Measurements from ENCODE around the gene MRPL41. TPM values are rescaled to one million over a fixed set of nuclear protein-coding genes. Genes with fewer than 3 reads are reported as not detected.
"Not testable (repeated sequence)": the region's sequence is repeated elsewhere in the genome, so short reads cannot be mapped to it uniquely, and the experiment has no call there.

MRPL41 gene
- total RNA-seq, 1 experiment from 2014 or later: 66.6 TPM

GRCh38 chr9:137552022-137552768 is 516 bp downstream of the MRPL41 start:
- Histone ChIP-seq H3K36me3 (ENCODE audit: insufficient read depth, low read length, poor library complexity, severe bottlenecking) (peaks cover 26% of the 10 kb centered on the region), H3K4me3 (ENCODE audit: low read depth, low read length, poor library complexity, severe bottlenecking) (peak overlapping the region; percentile 76), H3K4me1 (ENCODE audit: insufficient read depth, low read length, poor library complexity, severe bottlenecking) (peaks cover 7% of the 10 kb centered on the region), H3K27me3 (replicated peaks; ENCODE audit: insufficient read depth, low read depth, low read length, poor library complexity) (no peaks in the 10 kb centered on the region), H3K27ac (ENCODE audit: low read depth, low read length, poor library complexity, severe bottlenecking) (peak overlapping the region; percentile 76), H3K9me3 (ENCODE audit: low read depth, low read length, poor library complexity, severe bottlenecking) (no peaks in the 10 kb centered on the region)
- peak; percentile 30 for DNase-seq (ENCODE audit: low spot score)
- TF ChIP-seq CTCF (conservative IDR thresholded peaks at IDR 0.05; ENCODE audit: low read depth, low read length): no peak
- TF ChIP-seq EZH2 (IDR thresholded peaks at IDR 0.05; ENCODE audit: borderline replicate concordance, low read depth, low read length, poor library complexity, severe bottlenecking): no peak
- ChIA-PET POLR2A (ENCODE audit: low non-redundant PET) (interaction anchor here (0.6 kb wide), 1 partner anchor 93 kb away, joined by 3 read pairs; the partner anchor contains the start of gene NSMF), CTCF (no interaction called here)
- intact Hi-C loops (cut with micrococcal nuclease; ENCODE audit: unreplicated experiment): no loop called here
- BruUV-seq (replicated peaks): TSS peak; percentile 100

- CTCF ChIA-PET; H3K27ac ChIP-seq (ENCODE audit: low read depth, low read length, poor library complexity, severe bottlenecking); BruUV-seq (replicated peaks); H3K9me3 ChIP-seq (ENCODE audit: low read depth, low read length, poor library complexity, severe bottlenecking); DNase-seq (ENCODE audit: low spot score); H3K27me3 ChIP-seq (replicated peaks; ENCODE audit: insufficient read depth, low read depth, low read length, poor library complexity); H3K4me1 ChIP-seq (ENCODE audit: insufficient read depth, low read length, poor library complexity, severe bottlenecking); intact Hi-C loops (cut with micrococcal nuclease; ENCODE audit: unreplicated experiment); H3K4me3 ChIP-seq (ENCODE audit: low read depth, low read length, poor library complexity, severe bottlenecking); POLR2A ChIA-PET (ENCODE audit: low non-redundant PET): not testable (repeated sequence)
- peaks cover 35% of the 10 kb centered on the region for H3K36me3 ChIP-seq (ENCODE audit: insufficient read depth, low read length, poor library complexity, severe bottlenecking)
Measured at GRCh38 chr9:137553654-137554053, 2.0 kb downstream of the MRPL41 start.

DNA sequence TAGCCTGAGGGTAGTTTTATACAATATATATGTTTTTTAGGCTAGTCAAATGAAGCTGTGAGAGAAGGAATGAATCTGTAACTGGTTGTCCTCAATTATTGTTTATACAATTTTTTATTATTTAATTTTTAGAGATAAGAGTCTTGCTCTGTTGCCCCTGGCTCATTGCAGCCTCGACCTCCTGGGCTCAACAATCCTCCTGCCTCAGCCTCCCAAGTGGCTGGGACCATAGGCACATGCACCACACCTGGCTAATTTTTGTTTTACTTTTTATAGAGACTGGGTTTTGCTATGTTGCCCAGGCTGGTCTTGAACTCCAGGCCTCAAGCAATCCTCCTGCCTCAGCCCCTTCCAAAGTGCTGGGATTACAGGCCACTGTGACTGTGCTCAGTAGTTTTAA is 2.7 kb downstream of the MRPL41 start:
- CTCF ChIA-PET: no interaction called here
- POLR2A ChIA-PET (ENCODE audit: low non-redundant PET): no interaction called here

More for the DNA sequence above, 2.7 kb downstream of the MRPL41 start:
- H3K27me3 ChIP-seq (replicated peaks; ENCODE audit: insufficient read depth, low read depth, low read length, poor library complexity): no peaks in the 10 kb centered on the region
- intact Hi-C loops (cut with micrococcal nuclease; ENCODE audit: unreplicated experiment): no loop called here
- DNase-seq (ENCODE audit: low spot score): no peak
- no peak for TF ChIP-seq CTCF (conservative IDR thresholded peaks at IDR 0.05; ENCODE audit: low read depth, low read length)
- no peak for TF ChIP-seq EZH2 (IDR thresholded peaks at IDR 0.05; ENCODE audit: borderline replicate concordance, low read depth, low read length, poor library complexity, severe bottlenecking)
- H3K9me3 ChIP-seq (ENCODE audit: low read depth, low read length, poor library complexity, severe bottlenecking): no peaks in the 10 kb centered on the region
- peaks cover 7% of the 10 kb centered on the region for H3K4me1 ChIP-seq (ENCODE audit: insufficient read depth, low read length, poor library complexity, severe bottlenecking)
- no peak overlapping the region for H3K4me3 ChIP-seq (ENCODE audit: low read depth, low read length, poor library complexity, severe bottlenecking)
- H3K27ac ChIP-seq (ENCODE audit: low read depth, low read length, poor library complexity, severe bottlenecking): no peak overlapping the region
- no TSS peak for BruUV-seq (replicated peaks)
- H3K36me3 ChIP-seq (ENCODE audit: insufficient read depth, low read length, poor library complexity, severe bottlenecking): peaks cover 35% of the 10 kb centered on the region

All from A673 (cell line).